GM19438 (cell line): Measurements from ENCODE around the gene CALCOCO1.
"Not testable (repeated sequence)": the region's sequence is repeated elsewhere in the genome, so short reads cannot be mapped to it uniquely, and the experiment has no call there.

Source experiments
- ATAC-seq: cut with Tn5 transposase; IDR thresholded peaks from one replicate; pipeline ENCODE4 v1.9.1; 2021; ENCODE audit warnings: low read depth; ENCODE audit not compliant: unreplicated experiment

Gene CALCOCO1

GRCh38 chr12:53700567-53700966 lies 26.7 kb downstream of the CALCOCO1 start:
- ATAC-seq = no peak

GRCh38 chr12:53699678-53700025 lies 27.6 kb downstream of the CALCOCO1 start:
- no peak for ATAC-seq

GRCh38 chr12:53698948-53699677 lies 28.1 kb downstream of the CALCOCO1 start:
- ATAC-seq = no peak

- ATAC-seq = no peak
Observed at GRCh38 chr12:53696655-53697331, 30.5 kb downstream of the CALCOCO1 start.

GRCh38 chr12:53696285-53696654 lies 31.0 kb downstream of the CALCOCO1 start:
- ATAC-seq = no peak

- no peak for ATAC-seq
Observed at GRCh38 chr12:53695152-53696145, 31.8 kb downstream of the CALCOCO1 start.

GRCh38 chr12:53694756-53695151 lies 32.5 kb downstream of the CALCOCO1 start:
- ATAC-seq = no peak

GRCh38 chr12:53688134-53688533 lies 39.1 kb downstream of the CALCOCO1 start:
- ATAC-seq = no peak

- no peak for ATAC-seq
Observed at GRCh38 chr12:53686436-53686835, 40.8 kb downstream of the CALCOCO1 start.

GRCh38 chr12:53684654-53685220 lies 42.5 kb downstream of the CALCOCO1 start:
- no peak for ATAC-seq

- no peak for ATAC-seq
Observed at GRCh38 chr12:53683983-53684382, 43.3 kb downstream of the CALCOCO1 start.

- ATAC-seq = no peak
Observed at GRCh38 chr12:53683494-53683893, 43.8 kb downstream of the CALCOCO1 start.

- not testable (repeated sequence) for ATAC-seq
Observed at GRCh38 chr12:53680061-53680460, 47.2 kb downstream of the CALCOCO1 start.

GRCh38 chr12:53677800-53678148 lies 49.5 kb downstream of the CALCOCO1 start:
- ATAC-seq = no peak

- no peak for ATAC-seq
Observed at GRCh38 chr12:53677016-53677799, 50.0 kb downstream of the CALCOCO1 start.

GRCh38 chr12:53676656-53677015 lies 50.6 kb downstream of the CALCOCO1 start:
- ATAC-seq = peak; percentile 12

GRCh38 chr12:53675701-53676607 lies 51.3 kb downstream of the CALCOCO1 start, which contains the start of gene ATP5MC2:
TSS of gene ATP5MC2 (minus strand) at chr12:53676083. CDS start at chr12:53672614, 3,469 bp downstream.
- ATAC-seq = peak; percentile 92

GRCh38 chr12:53674977-53675700 lies 52.1 kb downstream of the CALCOCO1 start:
- no peak for ATAC-seq
